Breast epithelium (tissue), 3 donors: ENCODE data around the gene TMEM45A.

Experiments
- POLR2A ChIP-seq: fragments of 450-650 bp; IDR thresholded peaks from one replicate; pipeline ENCODE4 v1.6.1; 2016; ENCODE audit warnings: antibody characterized with exemption, mild to moderate bottlenecking, moderate library complexity
- TF ChIP-seq, protein P1 (sequence below), 3 donors: fragments of 450-650 bp; IDR thresholded peaks; one replicate each; pipeline ENCODE4 v1.5.1; 2016 to 2017; ENCODE audit warnings: antibody characterized with exemption in 3 of 3, mild to moderate bottlenecking in 3 of 3, moderate library complexity in 3 of 3

DNA sequence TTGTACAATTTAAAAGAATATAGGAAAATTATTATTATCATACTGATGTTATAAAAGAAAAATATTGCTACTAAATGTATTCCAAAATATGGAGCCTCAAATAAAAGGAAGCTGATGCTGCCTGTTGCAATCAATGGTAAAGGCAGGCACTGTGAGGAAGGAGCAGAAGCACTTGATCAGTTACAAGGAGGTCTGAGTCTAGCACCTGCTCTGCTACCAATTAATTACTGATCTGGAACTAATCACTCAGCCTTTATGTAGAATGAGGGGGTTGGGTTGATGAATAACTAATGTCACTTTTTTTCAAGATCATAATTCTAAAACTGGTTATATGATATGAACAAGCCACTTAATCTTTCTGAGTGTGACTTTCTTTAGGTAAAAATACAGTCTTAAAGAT, 122.5 kb downstream of the TMEM45A start:
- TF ChIP-seq, protein P1, sequence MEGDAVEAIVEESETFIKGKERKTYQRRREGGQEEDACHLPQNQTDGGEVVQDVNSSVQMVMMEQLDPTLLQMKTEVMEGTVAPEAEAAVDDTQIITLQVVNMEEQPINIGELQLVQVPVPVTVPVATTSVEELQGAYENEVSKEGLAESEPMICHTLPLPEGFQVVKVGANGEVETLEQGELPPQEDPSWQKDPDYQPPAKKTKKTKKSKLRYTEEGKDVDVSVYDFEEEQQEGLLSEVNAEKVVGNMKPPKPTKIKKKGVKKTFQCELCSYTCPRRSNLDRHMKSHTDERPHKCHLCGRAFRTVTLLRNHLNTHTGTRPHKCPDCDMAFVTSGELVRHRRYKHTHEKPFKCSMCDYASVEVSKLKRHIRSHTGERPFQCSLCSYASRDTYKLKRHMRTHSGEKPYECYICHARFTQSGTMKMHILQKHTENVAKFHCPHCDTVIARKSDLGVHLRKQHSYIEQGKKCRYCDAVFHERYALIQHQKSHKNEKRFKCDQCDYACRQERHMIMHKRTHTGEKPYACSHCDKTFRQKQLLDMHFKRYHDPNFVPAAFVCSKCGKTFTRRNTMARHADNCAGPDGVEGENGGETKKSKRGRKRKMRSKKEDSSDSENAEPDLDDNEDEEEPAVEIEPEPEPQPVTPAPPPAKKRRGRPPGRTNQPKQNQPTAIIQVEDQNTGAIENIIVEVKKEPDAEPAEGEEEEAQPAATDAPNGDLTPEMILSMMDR (IDR thresholded peaks at IDR 0.05): no peak
- no peak for TF ChIP-seq POLR2A
